Measurements from ENCODE around the gene UACA. TPM values are rescaled to one million over a fixed set of nuclear protein-coding genes. Genes with fewer than 3 reads are reported as not detected.

Gene UACA
- total RNA-seq, 1 experiment from 2014 or later, result 37.6 TPM

DNA sequence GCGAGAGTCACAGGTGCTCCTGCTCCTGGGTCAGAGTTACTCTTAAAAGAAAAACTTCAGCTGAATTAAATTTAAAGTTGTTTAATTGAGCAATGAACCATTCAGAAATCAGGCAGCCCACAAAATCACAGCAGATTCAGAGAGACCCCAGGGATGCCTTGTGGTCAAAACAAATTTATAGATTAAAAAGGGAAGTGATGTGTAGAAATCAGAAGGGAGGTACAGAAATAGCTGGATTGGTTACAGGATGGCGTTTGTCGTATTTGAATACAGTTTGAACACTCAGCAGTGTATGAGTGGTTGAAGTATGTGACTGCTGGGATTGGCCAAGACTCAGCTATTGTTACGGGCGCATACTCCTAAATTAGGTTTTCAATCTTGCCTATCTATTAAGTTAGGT, 58.6 kb downstream of the UACA start:
- Histone ChIP-seq H3K4me3 (no peak overlapping the region), H3K9me3 (no peaks in the 10 kb centered on the region), H3K36me3 (peaks cover 8% of the 10 kb centered on the region; the same call in 1 of the 2 replicates), H3K27me3 (no peaks in the 10 kb centered on the region)
- DNase-seq, result no peak

- no peaks in the 10 kb centered on the region for H3K9me3 ChIP-seq
- no peaks in the 10 kb centered on the region for H3K27me3 ChIP-seq
- peaks cover 9% of the 10 kb centered on the region; the same call in 1 of the 2 replicates for H3K36me3 ChIP-seq
- no peak for DNase-seq
- H3K4me3 ChIP-seq, result no peak overlapping the region
These were observed 59.2 kb downstream of the UACA start for GRCh38 chr15:70704166-70704565.

GRCh38 chr15:70703096-70703878, 60.1 kb downstream of the UACA start:
- Histone ChIP-seq H3K4me3 (no peak overlapping the region), H3K36me3 (peaks cover 15% of the 10 kb centered on the region; the same call in 1 of the 2 replicates), H3K9me3 (no peaks in the 10 kb centered on the region), H3K27me3 (no peaks in the 10 kb centered on the region)
- DNase-seq, result no peak

- peak overlapping the region; percentile 33 for H3K4me3 ChIP-seq
These were observed 60.8 kb downstream of the UACA start for GRCh38 chr15:70702584-70702983.

GRCh38 chr15:70701891-70702568, 61.3 kb downstream of the UACA start:
- H3K36me3 ChIP-seq, result peaks cover 10% of the 10 kb centered on the region; the same call in 1 of the 2 replicates
- no peaks in the 10 kb centered on the region for H3K27me3 ChIP-seq
- peak; percentile 65 for DNase-seq
- H3K9me3 ChIP-seq, result no peaks in the 10 kb centered on the region
- H3K4me3 ChIP-seq, result peak overlapping the region; percentile 33

More at GRCh38 chr15:70702584-70702983, 60.8 kb downstream of the UACA start:
- Histone ChIP-seq H3K9me3 (no peaks in the 10 kb centered on the region), H3K27me3 (no peaks in the 10 kb centered on the region), H3K36me3 (peaks cover 11% of the 10 kb centered on the region; the same call in 1 of the 2 replicates)
- no peak for DNase-seq

DNA sequence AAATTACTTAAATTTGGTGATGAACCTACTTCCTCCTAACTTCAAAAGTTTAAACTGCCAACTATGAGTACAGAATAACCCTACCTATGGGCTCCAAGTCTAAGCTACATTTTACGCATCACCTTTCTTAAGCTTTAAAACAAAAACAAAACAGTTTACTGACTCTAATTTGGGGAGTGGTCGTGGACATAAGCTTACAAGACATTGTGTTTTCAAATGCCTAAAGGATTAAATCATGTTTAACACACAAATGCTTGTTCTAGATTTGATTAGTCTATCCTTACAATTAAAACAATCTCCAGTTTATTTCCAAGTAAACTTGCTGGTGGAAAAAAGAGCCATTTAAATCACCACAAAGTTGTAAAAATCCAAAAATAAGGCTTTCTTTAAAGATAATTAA, 62.2 kb downstream of the UACA start:
- no peak for DNase-seq
- Histone ChIP-seq H3K27me3 (no peaks in the 10 kb centered on the region), H3K9me3 (no peaks in the 10 kb centered on the region), H3K4me3 (peak overlapping the region; percentile 33), H3K36me3 (peaks cover 14% of the 10 kb centered on the region; the same call in 1 of the 2 replicates)

DNA sequence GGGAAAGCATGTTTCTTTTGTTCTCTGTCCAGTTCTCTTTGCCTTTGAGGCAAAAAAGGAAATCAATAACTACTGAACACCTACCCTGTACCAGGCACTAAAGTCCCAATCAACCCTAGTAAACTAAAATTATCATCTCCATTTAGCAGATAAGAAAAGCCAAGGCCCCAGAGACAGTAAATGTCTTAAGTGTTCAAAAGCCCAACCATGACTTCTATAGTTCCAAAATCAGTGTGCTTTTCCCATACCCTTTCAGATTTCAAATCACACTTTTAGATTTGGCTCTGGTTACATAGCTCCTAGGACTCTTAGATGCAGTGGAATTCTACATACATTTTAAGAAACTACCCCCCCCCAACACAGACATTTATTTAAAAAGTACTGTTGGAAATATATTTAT, 63.5 kb downstream of the UACA start:
- Histone ChIP-seq H3K4me3 (no peak overlapping the region), H3K36me3 (peaks cover 21% of the 10 kb centered on the region), H3K27me3 (no peaks in the 10 kb centered on the region), H3K9me3 (no peaks in the 10 kb centered on the region)
- DNase-seq, result no peak

- H3K36me3 ChIP-seq, result peaks cover 27% of the 10 kb centered on the region
- no peak for DNase-seq
- H3K27me3 ChIP-seq, result no peaks in the 10 kb centered on the region
- H3K9me3 ChIP-seq, result no peaks in the 10 kb centered on the region
- no peak overlapping the region for H3K4me3 ChIP-seq
These were observed 64.4 kb downstream of the UACA start for GRCh38 chr15:70698836-70699390.

DNA sequence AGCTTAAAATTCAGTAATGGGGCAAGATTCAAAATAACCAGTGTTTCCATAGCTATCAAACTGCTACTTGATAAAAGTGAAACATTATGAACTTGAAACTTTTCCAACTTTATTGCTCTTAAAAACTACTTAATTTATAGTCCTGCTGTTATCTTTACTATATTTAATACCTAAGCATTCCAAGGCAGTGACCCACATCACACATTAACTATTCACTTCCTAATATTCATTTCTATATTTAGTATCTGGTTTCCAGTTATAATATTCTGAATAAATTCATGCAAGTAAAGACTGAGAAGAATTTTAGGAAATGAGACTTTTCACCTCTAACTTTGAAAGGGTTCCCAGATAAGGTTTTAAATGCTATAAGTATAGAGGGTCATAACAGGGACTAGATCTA, 64.9 kb downstream of the UACA start:
- Histone ChIP-seq H3K4me3 (no peak overlapping the region), H3K36me3 (peaks cover 27% of the 10 kb centered on the region), H3K9me3 (no peaks in the 10 kb centered on the region), H3K27me3 (no peaks in the 10 kb centered on the region)
- DNase-seq, result no peak

GRCh38 chr15:70690491-70691276, 72.7 kb downstream of the UACA start:
- H3K27me3 ChIP-seq, result no peaks in the 10 kb centered on the region
- H3K4me3 ChIP-seq, result no peak overlapping the region
- H3K36me3 ChIP-seq, result peaks cover 39% of the 10 kb centered on the region
- no peak for DNase-seq
- no peaks in the 10 kb centered on the region for H3K9me3 ChIP-seq

GRCh38 chr15:70690021-70690420, 73.3 kb downstream of the UACA start:
- Histone ChIP-seq H3K36me3 (peaks cover 34% of the 10 kb centered on the region), H3K9me3 (no peaks in the 10 kb centered on the region)
- DNase-seq, result no peak

DNA sequence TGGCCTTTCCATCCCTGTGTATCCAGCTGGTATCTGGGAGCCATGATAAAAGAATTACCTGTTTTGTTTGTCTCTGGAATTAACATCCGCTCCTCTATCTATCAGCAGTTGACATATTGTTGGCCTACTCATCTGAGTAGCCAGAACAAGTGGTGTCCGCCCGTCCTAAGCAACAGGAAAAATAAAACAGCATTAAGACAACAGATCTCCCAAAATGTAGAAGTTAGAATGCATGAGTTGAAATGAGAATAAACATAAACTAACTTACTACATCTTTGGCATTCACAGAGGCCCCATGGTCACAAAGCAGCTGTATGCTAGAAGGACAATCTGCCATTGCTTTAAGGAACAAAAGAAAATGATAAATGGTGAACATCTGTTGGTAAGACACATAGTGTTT, 75.9 kb downstream of the UACA start:
- H3K9me3 ChIP-seq, result no peaks in the 10 kb centered on the region
- H3K27me3 ChIP-seq, result no peaks in the 10 kb centered on the region
- no peak overlapping the region for H3K4me3 ChIP-seq
- no peak for DNase-seq
- peaks cover 32% of the 10 kb centered on the region for H3K36me3 ChIP-seq

More at GRCh38 chr15:70690021-70690420, 73.3 kb downstream of the UACA start:
- no peaks in the 10 kb centered on the region for H3K27me3 ChIP-seq
- no peak overlapping the region for H3K4me3 ChIP-seq

DNA sequence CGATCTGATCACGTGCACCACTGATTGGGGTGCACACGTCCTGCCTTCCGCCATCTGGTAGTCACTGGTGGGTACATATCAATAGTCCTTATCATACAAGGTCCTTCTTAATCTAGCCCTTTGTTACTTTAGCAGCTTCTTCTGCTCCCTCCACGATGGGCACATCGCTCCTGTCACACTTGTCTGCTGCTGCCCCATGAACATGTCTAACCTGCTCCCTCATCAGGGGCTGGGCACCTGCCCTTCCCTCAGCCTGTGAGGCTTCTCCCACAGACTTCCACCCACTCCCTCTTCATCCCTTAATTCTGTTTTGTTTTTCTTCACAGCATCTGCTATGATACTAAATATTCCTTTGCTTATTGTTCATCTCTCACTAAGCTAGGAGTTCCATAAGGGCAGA, 82.5 kb downstream of the UACA start:
- Histone ChIP-seq H3K36me3 (peaks cover 34% of the 10 kb centered on the region), H3K4me3 (no peak overlapping the region), H3K9me3 (no peaks in the 10 kb centered on the region), H3K27me3 (no peaks in the 10 kb centered on the region)
- no peak for DNase-seq

GRCh38 chr15:70679919-70680231, 83.5 kb downstream of the UACA start:
- Histone ChIP-seq H3K4me3 (no peak overlapping the region), H3K27me3 (no peaks in the 10 kb centered on the region), H3K36me3 (peaks cover 43% of the 10 kb centered on the region), H3K9me3 (no peaks in the 10 kb centered on the region)
- DNase-seq, result no peak

DNA sequence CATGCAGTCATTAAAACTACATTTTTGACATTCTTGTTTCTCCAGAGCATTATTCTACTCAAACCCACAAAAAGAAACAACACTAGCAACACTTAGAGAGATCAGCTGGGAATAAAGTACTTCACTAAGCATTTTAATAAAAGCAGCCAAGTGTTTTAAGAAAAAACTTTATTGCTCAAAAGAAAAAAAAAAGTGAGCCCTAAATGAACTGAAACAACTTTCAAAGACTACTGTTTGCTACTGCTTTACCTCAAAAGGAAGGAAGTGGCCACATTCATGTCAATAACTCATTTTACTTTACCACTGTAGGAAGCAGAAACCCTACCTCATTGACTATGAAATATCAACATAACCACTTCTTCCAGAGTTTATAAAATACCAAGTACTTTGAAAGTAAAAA, 91.3 kb downstream of the UACA start:
- H3K4me3 ChIP-seq, result no peak overlapping the region
- H3K36me3 ChIP-seq, result peaks cover 77% of the 10 kb centered on the region
- no peak for DNase-seq
- no peaks in the 10 kb centered on the region for H3K9me3 ChIP-seq
- no peaks in the 10 kb centered on the region for H3K27me3 ChIP-seq

GRCh38 chr15:70670680-70671079, 92.7 kb downstream of the UACA start:
- DNase-seq, result no peak
- peaks cover 77% of the 10 kb centered on the region for H3K36me3 ChIP-seq

More at GRCh38 chr15:70670680-70671079, 92.7 kb downstream of the UACA start:
- Histone ChIP-seq H3K9me3 (no peaks in the 10 kb centered on the region), H3K4me3 (no peak overlapping the region), H3K27me3 (no peaks in the 10 kb centered on the region)

Data from MG63 (cell line).